Measurements from ENCODE around the gene REEP1. TPM values are rescaled to one million over a fixed set of nuclear protein-coding genes. Genes with fewer than 3 reads are reported as not detected.

REEP1 gene
- total RNA-seq, 1 experiment from 2014 or later = 3.6 TPM

GRCh38 chr2:86344404-86344803 is 7.0 kb upstream of the REEP1 start:
- Histone ChIP-seq H3K4me1 (ENCODE audit: insufficient read depth, low read length, poor library complexity, severe bottlenecking) (no peaks in the 10 kb centered on the region), H3K27me3 (replicated peaks; ENCODE audit: insufficient read depth, low read depth, low read length, poor library complexity) (peaks cover 15% of the 10 kb centered on the region), H3K9me3 (ENCODE audit: low read depth, low read length, poor library complexity, severe bottlenecking) (no peaks in the 10 kb centered on the region), H3K4me3 (ENCODE audit: low read depth, low read length, poor library complexity, severe bottlenecking) (no peak overlapping the region), H3K27ac (ENCODE audit: low read depth, low read length, poor library complexity, severe bottlenecking) (no peak overlapping the region), H3K36me3 (ENCODE audit: insufficient read depth, low read length, poor library complexity, severe bottlenecking) (no peaks in the 10 kb centered on the region)
- intact Hi-C loops (cut with micrococcal nuclease; ENCODE audit: unreplicated experiment) = no loop called here
- no peak for TF ChIP-seq CTCF (conservative IDR thresholded peaks at IDR 0.05; ENCODE audit: low read depth, low read length)
- no peak for TF ChIP-seq EZH2 (IDR thresholded peaks at IDR 0.05; ENCODE audit: borderline replicate concordance, low read depth, low read length, poor library complexity, severe bottlenecking)
- BruUV-seq (replicated peaks) = no TSS peak
- CTCF ChIA-PET = no interaction called here
- no peak for DNase-seq (ENCODE audit: low spot score)
- POLR2A ChIA-PET (ENCODE audit: low non-redundant PET) = interaction anchor here (0.6 kb wide), 1 partner anchor 175 kb away, joined by 3 read pairs; no protein-coding TSS in a partner anchor

- DNase-seq (ENCODE audit: low spot score) = no peak
- H3K4me3 ChIP-seq (ENCODE audit: low read depth, low read length, poor library complexity, severe bottlenecking) = no peak overlapping the region
- ChIA-PET CTCF (no interaction called here), POLR2A (ENCODE audit: low non-redundant PET) (no interaction called here)
- H3K27ac ChIP-seq (ENCODE audit: low read depth, low read length, poor library complexity, severe bottlenecking) = no peak overlapping the region
- BruUV-seq (replicated peaks) = no TSS peak
- H3K36me3 ChIP-seq (ENCODE audit: insufficient read depth, low read length, poor library complexity, severe bottlenecking) = no peaks in the 10 kb centered on the region
- intact Hi-C loops (cut with micrococcal nuclease; ENCODE audit: unreplicated experiment) = no loop called here
- H3K9me3 ChIP-seq (ENCODE audit: low read depth, low read length, poor library complexity, severe bottlenecking) = no peaks in the 10 kb centered on the region
- H3K4me1 ChIP-seq (ENCODE audit: insufficient read depth, low read length, poor library complexity, severe bottlenecking) = no peaks in the 10 kb centered on the region
- H3K27me3 ChIP-seq (replicated peaks; ENCODE audit: insufficient read depth, low read depth, low read length, poor library complexity) = peaks cover 33% of the 10 kb centered on the region
- TF ChIP-seq EZH2 (IDR thresholded peaks at IDR 0.05; ENCODE audit: borderline replicate concordance, low read depth, low read length, poor library complexity, severe bottlenecking) (no peak), CTCF (conservative IDR thresholded peaks at IDR 0.05; ENCODE audit: low read depth, low read length) (no peak)
Measured at GRCh38 chr2:86342488-86342887, 5.1 kb upstream of the REEP1 start.

GRCh38 chr2:86341470-86341869 is 4.0 kb upstream of the REEP1 start:
- intact Hi-C loops (cut with micrococcal nuclease; ENCODE audit: unreplicated experiment) = no loop called here
- H3K9me3 ChIP-seq (ENCODE audit: low read depth, low read length, poor library complexity, severe bottlenecking) = no peaks in the 10 kb centered on the region
- ChIA-PET CTCF (no interaction called here), POLR2A (ENCODE audit: low non-redundant PET) (no interaction called here)
- no peak for DNase-seq (ENCODE audit: low spot score)
- no peak for TF ChIP-seq CTCF (conservative IDR thresholded peaks at IDR 0.05; ENCODE audit: low read depth, low read length)
- TF ChIP-seq EZH2 (IDR thresholded peaks at IDR 0.05; ENCODE audit: borderline replicate concordance, low read depth, low read length, poor library complexity, severe bottlenecking) = no peak
- no peak overlapping the region for H3K4me3 ChIP-seq (ENCODE audit: low read depth, low read length, poor library complexity, severe bottlenecking)
- no peak overlapping the region for H3K27ac ChIP-seq (ENCODE audit: low read depth, low read length, poor library complexity, severe bottlenecking)
- peaks cover 37% of the 10 kb centered on the region for H3K27me3 ChIP-seq (replicated peaks; ENCODE audit: insufficient read depth, low read depth, low read length, poor library complexity)
- H3K36me3 ChIP-seq (ENCODE audit: insufficient read depth, low read length, poor library complexity, severe bottlenecking) = no peaks in the 10 kb centered on the region
- H3K4me1 ChIP-seq (ENCODE audit: insufficient read depth, low read length, poor library complexity, severe bottlenecking) = no peaks in the 10 kb centered on the region
- no TSS peak for BruUV-seq (replicated peaks)
